A673 (cell line): ENCODE measurements around the gene CAPN13. TPM values are rescaled to one million over a fixed set of nuclear protein-coding genes. Genes with fewer than 3 reads are reported as not detected.

ENCODE experiments used
- BruUV-seq: library from RNA; stranded (reverse); fragments of 400-500 nt; replicated peaks from 2 replicates; lab custom pipeline; 2021; lab: Mats Ljungman, UMichigan
- CTCF ChIA-PET: fragments of 300-600 bp; sonication (Branson Sonifier 250); formaldehyde crosslinking; loops from one replicate; lab custom pipeline; 2022; ENCODE audit warnings: antibody characterized with exemption; lab: Charles Lee
- POLR2A ChIA-PET: fragments of 300-600 bp; sonication (Branson Sonifier 250); formaldehyde crosslinking; loops from one replicate; lab custom pipeline; 2022; ENCODE audit warnings: antibody characterized with exemption; ENCODE audit not compliant: low non-redundant PET; lab: Charles Lee
- DNase-seq: peaks from one replicate; pipeline ENCODE4 v3.0.0-alpha.2; 2015; ENCODE audit warnings: low spot score
- H3K27ac ChIP-seq: fragments of 200-600 bp; sonication (generic); 2 replicates; pipeline ENCODE4 v1.5.1; 2016; ENCODE audit warnings: mixed run types, low read depth, mild to moderate bottlenecking, mixed read lengths, antibody characterized with exemption, low read length; ENCODE audit not compliant: poor library complexity, severe bottlenecking
- H3K27me3 ChIP-seq: fragments of 200-600 bp; sonication (generic); replicated peaks from 2 replicates; pipeline ENCODE4 v1.6.1; 2017; ENCODE audit warnings: mixed run types, low read depth, mild to moderate bottlenecking, mixed read lengths, antibody characterized with exemption, low read length; ENCODE audit not compliant: insufficient read depth, poor library complexity
- H3K36me3 ChIP-seq: fragments of 200-600 bp; sonication (generic); 2 replicates; pipeline ENCODE4 v1.6.1; 2016; ENCODE audit warnings: mixed run types, mild to moderate bottlenecking, mixed read lengths, antibody characterized with exemption, low read length; ENCODE audit not compliant: insufficient read depth, poor library complexity, severe bottlenecking
- H3K4me1 ChIP-seq: fragments of 200-600 bp; sonication (generic); 2 replicates; pipeline ENCODE4 v1.6.1; 2017; ENCODE audit warnings: mixed run types, mild to moderate bottlenecking, mixed read lengths, antibody characterized with exemption, low read length; ENCODE audit not compliant: insufficient read depth, poor library complexity, severe bottlenecking
- H3K4me3 ChIP-seq: fragments of 200-600 bp; sonication (generic); 2 replicates; pipeline ENCODE4 v1.5.1; 2016; ENCODE audit warnings: low read depth, mixed run types, mild to moderate bottlenecking, mixed read lengths, low read length; ENCODE audit not compliant: poor library complexity, severe bottlenecking
- H3K9me3 ChIP-seq: fragments of 200-600 bp; sonication (generic); 2 replicates; pipeline ENCODE4 v1.6.1; 2016; ENCODE audit warnings: mixed run types, low read depth, mild to moderate bottlenecking, mixed read lengths, antibody characterized with exemption, low read length; ENCODE audit not compliant: poor library complexity, severe bottlenecking
- CTCF ChIP-seq: fragments of 300-800, 200-600 bp; sonication (generic); conservative IDR thresholded peaks from 2 replicates; pipeline ENCODE4 v1.5.1; 2017; ENCODE audit warnings: low read depth, mild to moderate bottlenecking, antibody characterized with exemption, low read length, moderate library complexity, mixed read lengths
- EZH2 ChIP-seq: fragments of 200-600 bp; sonication (generic); IDR thresholded peaks from 2 replicates; pipeline ENCODE4 v1.6.1; 2017; ENCODE audit warnings: borderline replicate concordance, low read depth, mild to moderate bottlenecking, mixed read lengths, antibody characterized with exemption, low read length; ENCODE audit not compliant: poor library complexity, severe bottlenecking
- intact Hi-C: fragments of 100-400 bp; cut with micrococcal nuclease; formaldehyde crosslinking; loops from one replicate; pipeline ENCODE4 v1.10.0; 2022; ENCODE audit not compliant: unreplicated experiment
- total RNA-seq: library from RNA; stranded (reverse); gene quantifications from 2 replicates; pipeline ENCODE4 v1.2.3, GENCODE V29; 2021

Gene CAPN13
- total RNA-seq, 1 experiment from 2014 or later, result not detected

- POLR2A ChIA-PET, result no interaction called here
- Histone ChIP-seq H3K4me1 (no peaks in the 10 kb centered on the region), H3K9me3 (no peaks in the 10 kb centered on the region), H3K27ac (no peak overlapping the region), H3K4me3 (no peak overlapping the region), H3K27me3 (peaks cover 41% of the 10 kb centered on the region), H3K36me3 (no peaks in the 10 kb centered on the region)
- no TSS peak for BruUV-seq
- no peak for TF ChIP-seq EZH2
- no peak for TF ChIP-seq CTCF
- CTCF ChIA-PET, result no interaction called here
- no peak for DNase-seq
- intact Hi-C loops, result no loop called here
Measured at GRCh38 chr2:30765191-30765590, 42.1 kb downstream of the CAPN13 start.

GRCh38 chr2:30764021-30764800 is 43.0 kb downstream of the CAPN13 start:
- BruUV-seq, result no TSS peak
- POLR2A ChIA-PET, result no interaction called here
- DNase-seq, result no peak
- Histone ChIP-seq H3K4me3 (no peak overlapping the region), H3K27me3 (peaks cover 43% of the 10 kb centered on the region), H3K4me1 (no peaks in the 10 kb centered on the region), H3K36me3 (no peaks in the 10 kb centered on the region), H3K27ac (no peak overlapping the region), H3K9me3 (no peaks in the 10 kb centered on the region)
- CTCF ChIA-PET, result no interaction called here
- TF ChIP-seq CTCF (no peak), EZH2 (no peak)
- intact Hi-C loops, result no loop called here

- H3K9me3 ChIP-seq, result no peaks in the 10 kb centered on the region
- no TSS peak for BruUV-seq
- H3K4me3 ChIP-seq, result no peak overlapping the region
- no peaks in the 10 kb centered on the region for H3K36me3 ChIP-seq
- intact Hi-C loops, result no loop called here
- POLR2A ChIA-PET, result no interaction called here
- no peak for DNase-seq
- peaks cover 41% of the 10 kb centered on the region for H3K27me3 ChIP-seq
- no peak overlapping the region for H3K27ac ChIP-seq
- TF ChIP-seq CTCF (no peak), EZH2 (no peak)
- H3K4me1 ChIP-seq, result no peaks in the 10 kb centered on the region
- CTCF ChIA-PET, result no interaction called here
Measured at GRCh38 chr2:30763151-30763660, 44.0 kb downstream of the CAPN13 start.
